Fibroblast of lung (primary cell): ENCODE results near the gene TNFRSF1A. TPM values are rescaled to one million over a fixed set of nuclear protein-coding genes. Genes with fewer than 3 reads are reported as not detected.

Source experiments
- DNase-seq, 2 donors: peaks; one replicate each; pipeline versions ENCODE4 v3.0.0 to v3.0.0-alpha.2; 2010; ENCODE audit warnings: low read depth in 2 of 2
- H2AFZ ChIP-seq: 2 replicates; pipeline ENCODE4 v1.5.1; 2012; ENCODE audit warnings: low read length, control low read depth, inconsistent platforms
- H3K27ac ChIP-seq: 2 replicates; pipeline ENCODE4 v1.5.1; 2011; ENCODE audit warnings: low read length, control low read depth; ENCODE audit not compliant: insufficient read depth
- H3K27me3 ChIP-seq: 2 replicates; pipeline ENCODE4 v1.5.1; 2011; ENCODE audit warnings: mild to moderate bottlenecking, low read length; ENCODE audit not compliant: control insufficient read depth, insufficient read depth
- H3K36me3 ChIP-seq: 2 replicates; pipeline ENCODE4 v1.5.1; 2011; ENCODE audit warnings: low read length; ENCODE audit not compliant: control insufficient read depth, insufficient read depth
- H3K4me1 ChIP-seq: 2 replicates; pipeline ENCODE4 v1.5.1; 2011; ENCODE audit warnings: low read length; ENCODE audit not compliant: control insufficient read depth, insufficient read depth; ENCODE audit errors: extremely low read depth
- H3K4me2 ChIP-seq: 2 replicates; pipeline ENCODE4 v1.5.1; 2011; ENCODE audit warnings: low read length, control low read depth; ENCODE audit not compliant: insufficient read depth; ENCODE audit errors: extremely low read depth
- H3K4me3 ChIP-seq, 4 experiments: fragments of 200-600 bp in 1 of 4; sonication (generic) in 1 of 4; replicated peaks in 1 of 4; 2 replicates each; pipeline ENCODE4 v1.5.1; 2011 to 2016; ENCODE audit warnings: low read length in 4 of 4, low read depth in 3 of 4, mild to moderate bottlenecking in 3 of 4, control low read depth in 2 of 4, inconsistent platforms in 1 of 4, mixed read lengths in 1 of 4; ENCODE audit not compliant: insufficient read depth in 1 of 4; ENCODE audit errors: control extremely low read depth in 1 of 4
- H3K79me2 ChIP-seq: 2 replicates; pipeline ENCODE4 v1.5.1; 2012; ENCODE audit warnings: mild to moderate bottlenecking, low read length, inconsistent platforms; ENCODE audit not compliant: control insufficient read depth, insufficient read depth
- H3K9ac ChIP-seq: 2 replicates; pipeline ENCODE4 v1.5.1; 2011; ENCODE audit warnings: mild to moderate bottlenecking, low read length, control low read depth; ENCODE audit not compliant: insufficient read depth
- H3K9me3 ChIP-seq: 2 replicates; pipeline ENCODE4 v1.5.1; 2012; ENCODE audit warnings: low read depth, low read length; ENCODE audit not compliant: control insufficient read depth, insufficient read depth
- H4K20me1 ChIP-seq: 2 replicates; pipeline ENCODE4 v1.5.1; 2011; ENCODE audit warnings: low read length; ENCODE audit not compliant: control insufficient read depth, insufficient read depth; ENCODE audit errors: extremely low read depth
- EZH2 ChIP-seq: IDR thresholded peaks from 2 replicates; pipeline ENCODE4 v1.5.1; 2012; ENCODE audit warnings: low read length, control low read depth, mild to moderate bottlenecking; ENCODE audit errors: missing control alignments
- polyA plus RNA-seq, 2 donors: library from polyadenylated mRNA; depleted of rRNA in 1 of 2; stranded (reverse) in 1 of 2; unstranded in 1 of 2; fragments of >200 nt; gene quantifications; 2 replicates each; pipeline ENCODE4 v1.2.1, GENCODE V29; 2011 to 2012; ENCODE audit warnings: missing spikeins in 1 of 2
- total RNA-seq: library from RNA; depleted of rRNA; stranded (reverse); fragments of >200 nt; gene quantifications from 2 replicates; pipeline ENCODE4 v1.2.1, GENCODE V29; 2014
- TF ChIP-seq, protein P1 (sequence below), 2 donors: IDR thresholded peaks in 1 of 2; conservative IDR thresholded peaks in 1 of 2; 1 replicate in 1 of 2; 2 replicates in 1 of 2; pipeline ENCODE4 v1.5.1; 2011 to 2012; ENCODE audit warnings: low read length in 2 of 2, control low read depth in 1 of 2, inconsistent platforms in 1 of 2, low read depth in 1 of 2, mild to moderate bottlenecking in 1 of 2

Gene TNFRSF1A
- total and polyA plus RNA-seq, 2 donors (not counting 1 experiment from before 2014, with no cell fraction given) = 157 to 257 TPM

- no peak for DNase-seq
- TF ChIP-seq, protein P1, sequence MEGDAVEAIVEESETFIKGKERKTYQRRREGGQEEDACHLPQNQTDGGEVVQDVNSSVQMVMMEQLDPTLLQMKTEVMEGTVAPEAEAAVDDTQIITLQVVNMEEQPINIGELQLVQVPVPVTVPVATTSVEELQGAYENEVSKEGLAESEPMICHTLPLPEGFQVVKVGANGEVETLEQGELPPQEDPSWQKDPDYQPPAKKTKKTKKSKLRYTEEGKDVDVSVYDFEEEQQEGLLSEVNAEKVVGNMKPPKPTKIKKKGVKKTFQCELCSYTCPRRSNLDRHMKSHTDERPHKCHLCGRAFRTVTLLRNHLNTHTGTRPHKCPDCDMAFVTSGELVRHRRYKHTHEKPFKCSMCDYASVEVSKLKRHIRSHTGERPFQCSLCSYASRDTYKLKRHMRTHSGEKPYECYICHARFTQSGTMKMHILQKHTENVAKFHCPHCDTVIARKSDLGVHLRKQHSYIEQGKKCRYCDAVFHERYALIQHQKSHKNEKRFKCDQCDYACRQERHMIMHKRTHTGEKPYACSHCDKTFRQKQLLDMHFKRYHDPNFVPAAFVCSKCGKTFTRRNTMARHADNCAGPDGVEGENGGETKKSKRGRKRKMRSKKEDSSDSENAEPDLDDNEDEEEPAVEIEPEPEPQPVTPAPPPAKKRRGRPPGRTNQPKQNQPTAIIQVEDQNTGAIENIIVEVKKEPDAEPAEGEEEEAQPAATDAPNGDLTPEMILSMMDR (conservative IDR thresholded peaks at IDR 0.05 in 1 of 2, IDR thresholded peaks at IDR 0.05 in 1 of 2; ENCODE audit: low read depth in 1 of 2, low read length in 2 of 2) = no peak
- no peak for TF ChIP-seq EZH2
- H3K27ac ChIP-seq = no peak overlapping the region
- no peaks in the 10 kb centered on the region for H3K4me1 ChIP-seq
- H3K36me3 ChIP-seq = no peaks in the 10 kb centered on the region
- no peaks in the 10 kb centered on the region for H3K27me3 ChIP-seq
- no peaks in the 10 kb centered on the region for H3K9me3 ChIP-seq
- no peak overlapping the region for H3K4me3 ChIP-seq
- no peak overlapping the region for H3K9ac ChIP-seq
- no peak overlapping the region for H3K4me2 ChIP-seq
- H4K20me1 ChIP-seq = no peaks in the 10 kb centered on the region
- no peaks in the 10 kb centered on the region for H3K79me2 ChIP-seq
- no peak overlapping the region for H2AFZ ChIP-seq
Measured at GRCh38 chr12:6301721-6302120, 40.2 kb downstream of the TNFRSF1A start.

DNA sequence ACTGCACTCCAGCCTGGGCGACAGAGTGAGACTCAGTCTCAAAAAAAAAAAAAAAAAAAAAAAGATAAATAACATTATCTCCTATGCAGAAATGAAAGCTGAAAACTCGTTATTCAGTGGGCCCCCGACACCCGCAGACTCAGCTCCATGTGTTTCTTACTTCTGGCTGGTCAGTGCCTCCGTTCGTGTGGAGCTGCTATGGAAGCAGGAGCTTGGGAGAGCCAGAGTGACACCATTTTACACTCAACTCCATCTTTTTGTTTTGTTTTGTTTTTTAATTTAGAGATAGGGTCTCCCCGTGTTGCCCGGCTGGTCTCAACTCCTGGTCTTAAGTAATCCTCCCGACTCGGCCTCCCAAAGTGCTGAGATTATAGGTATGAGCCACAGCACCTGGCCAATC is 44.7 kb downstream of the TNFRSF1A start:
- H4K20me1 ChIP-seq = no peaks in the 10 kb centered on the region
- no peaks in the 10 kb centered on the region for H3K9me3 ChIP-seq
- H3K36me3 ChIP-seq = no peaks in the 10 kb centered on the region
- no peak for DNase-seq
- no peak overlapping the region for H3K4me2 ChIP-seq
- H3K4me3 ChIP-seq = no peak overlapping the region
- no peaks in the 10 kb centered on the region for H3K79me2 ChIP-seq
- peaks cover 19% of the 10 kb centered on the region for H3K4me1 ChIP-seq
- no peak overlapping the region for H3K9ac ChIP-seq
- H3K27me3 ChIP-seq = no peaks in the 10 kb centered on the region
- H3K27ac ChIP-seq = no peak overlapping the region
- no peak overlapping the region for H2AFZ ChIP-seq
- TF ChIP-seq, protein P1 (conservative IDR thresholded peaks at IDR 0.05 in 1 of 2, IDR thresholded peaks at IDR 0.05 in 1 of 2; ENCODE audit: low read depth in 1 of 2, low read length in 2 of 2) = no peak
- no peak for TF ChIP-seq EZH2

DNA sequence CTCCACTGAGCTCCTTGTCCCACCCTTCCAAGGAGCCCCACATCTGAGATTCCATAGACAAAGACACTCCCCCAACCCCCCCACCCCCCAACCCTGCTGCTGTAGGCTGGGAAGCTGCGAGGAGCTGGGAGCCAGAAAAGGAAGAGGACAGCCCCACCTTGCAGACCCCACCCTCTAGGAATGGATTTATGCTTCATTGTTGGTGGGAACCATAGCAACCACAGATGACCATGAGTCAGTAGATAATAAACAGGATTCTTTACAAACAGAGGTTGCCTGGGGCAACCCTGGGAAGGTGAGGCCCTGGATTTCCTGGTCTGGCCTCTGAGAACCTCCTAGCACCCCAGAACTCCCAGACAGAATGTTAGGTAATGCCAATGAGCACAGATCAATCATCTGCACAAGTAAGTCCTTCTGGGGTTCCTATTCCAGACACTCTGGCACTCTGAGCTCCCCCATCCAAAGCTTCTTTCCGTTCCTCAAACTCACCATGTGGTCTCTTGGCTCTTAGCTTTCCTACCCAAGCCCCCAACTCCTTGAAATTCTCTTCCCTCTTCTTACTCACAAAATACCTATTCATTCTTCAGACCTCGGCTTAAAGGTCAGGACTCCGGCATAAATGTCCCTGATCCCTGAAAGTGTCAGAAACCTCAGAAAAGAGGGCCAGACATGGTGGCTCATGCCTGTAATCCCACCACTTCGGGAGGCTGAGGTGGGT is 46.6 kb downstream of the TNFRSF1A start:
- no peaks in the 10 kb centered on the region for H3K79me2 ChIP-seq
- DNase-seq = peak; percentile 74 to 77
- H3K4me1 ChIP-seq = peaks cover 19% of the 10 kb centered on the region
- H3K36me3 ChIP-seq = no peaks in the 10 kb centered on the region
- peak overlapping the region; percentile 16 for H3K9ac ChIP-seq
- H3K27ac ChIP-seq = peak overlapping the region; percentile 61
- no peaks in the 10 kb centered on the region for H3K27me3 ChIP-seq
- H2AFZ ChIP-seq = no peak overlapping the region
- H4K20me1 ChIP-seq = no peaks in the 10 kb centered on the region
- H3K9me3 ChIP-seq = no peaks in the 10 kb centered on the region
- TF ChIP-seq, protein P1 (conservative IDR thresholded peaks at IDR 0.05 in 1 of 2, IDR thresholded peaks at IDR 0.05 in 1 of 2; ENCODE audit: low read depth in 1 of 2, low read length in 2 of 2) = no peak
- TF ChIP-seq EZH2 = no peak
- H3K4me3 ChIP-seq = no peak overlapping the region
- no peak overlapping the region for H3K4me2 ChIP-seq
